GM10266 (cell line): ENCODE data around the gene SV2A.
"Not testable (repeated sequence)": the region's sequence is repeated elsewhere in the genome, so short reads cannot be mapped to it uniquely, and the experiment has no call there.

Experiments
- DNase-seq: peaks from one replicate; pipeline ENCODE4 v3.0.0; 2012; ENCODE audit errors: extremely low spot score
- CTCF ChIP-seq: IDR thresholded peaks from 2 replicates; pipeline ENCODE4 v1.5.1; 2012; ENCODE audit warnings: mild to moderate bottlenecking, low read depth; ENCODE audit not compliant: control insufficient read depth, insufficient read depth; ENCODE audit errors: missing control alignments

The SV2A gene

DNA sequence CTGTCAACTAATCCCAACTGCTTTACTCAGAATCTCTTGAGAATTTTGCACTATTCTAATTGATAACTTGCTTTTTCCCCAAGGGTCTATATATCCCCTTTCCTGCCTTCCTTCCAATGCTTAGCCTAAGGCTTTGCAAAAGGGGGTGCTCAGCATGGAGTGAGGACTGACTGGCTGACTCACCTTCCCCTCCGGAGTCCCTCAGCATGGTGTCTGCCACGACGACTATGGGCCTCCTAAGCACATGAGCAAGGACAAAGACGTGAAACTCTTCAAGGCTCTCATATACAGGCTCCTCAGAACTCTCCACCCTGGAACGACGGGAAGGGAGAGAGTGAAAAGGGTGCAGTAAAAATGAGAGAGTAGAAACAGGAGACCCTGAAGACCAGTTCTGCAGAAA lies 32.3 kb upstream of the SV2A start:
- no peak for TF ChIP-seq CTCF
- no peak for DNase-seq

DNA sequence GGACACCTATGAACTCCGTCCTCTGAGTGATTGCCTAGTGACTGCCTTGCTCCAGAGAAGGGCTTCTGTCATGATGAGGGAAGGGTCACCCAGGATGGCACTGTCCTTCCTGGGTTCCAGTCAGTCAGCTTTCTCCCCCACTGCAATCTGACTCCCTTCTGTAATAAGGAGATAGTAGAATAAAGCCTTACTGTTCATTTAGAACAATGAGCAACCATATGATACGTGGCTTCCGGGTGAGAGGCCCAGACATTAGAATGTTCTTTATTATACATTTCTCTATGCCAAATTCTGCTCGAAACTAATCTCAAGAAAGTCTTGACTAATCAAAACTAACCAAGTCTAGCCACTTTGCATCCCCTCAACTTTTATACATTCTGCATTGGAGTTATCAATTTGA lies 27.6 kb upstream of the SV2A start:
- TF ChIP-seq CTCF = no peak
- no peak for DNase-seq

GRCh38 chr1:149942885-149943284 lies 25.2 kb upstream of the SV2A start:
- TF ChIP-seq CTCF = no peak
- DNase-seq = no peak

GRCh38 chr1:149942207-149942606 lies 24.6 kb upstream of the SV2A start:
- TF ChIP-seq CTCF = no peak
- DNase-seq = no peak

DNA sequence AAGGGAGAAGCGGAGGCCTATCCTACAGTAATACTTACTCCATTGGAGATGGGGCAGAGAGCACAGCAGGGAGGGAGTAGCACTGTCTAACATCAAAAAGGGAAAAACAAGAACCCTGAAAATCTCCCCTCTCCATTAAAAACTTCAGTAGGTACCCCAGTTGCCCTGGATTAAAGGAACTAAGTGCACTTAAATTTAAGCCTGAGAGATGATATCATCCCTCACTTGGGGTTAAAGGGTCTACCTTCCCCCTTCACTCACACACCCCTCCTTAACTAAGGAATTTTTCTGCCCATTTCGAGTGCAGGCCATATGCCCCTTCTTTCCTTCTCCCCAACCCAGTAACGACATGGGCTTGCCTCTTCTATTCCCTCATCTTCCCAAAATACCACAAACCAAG lies 22.8 kb upstream of the SV2A start:
- no peak for TF ChIP-seq CTCF
- DNase-seq = no peak

GRCh38 chr1:149938668-149939003 lies 21.0 kb upstream of the SV2A start:
- not testable (repeated sequence) for DNase-seq

GRCh38 chr1:149937759-149938158 lies 20.1 kb upstream of the SV2A start:
- no peak for TF ChIP-seq CTCF
- DNase-seq = no peak

DNA sequence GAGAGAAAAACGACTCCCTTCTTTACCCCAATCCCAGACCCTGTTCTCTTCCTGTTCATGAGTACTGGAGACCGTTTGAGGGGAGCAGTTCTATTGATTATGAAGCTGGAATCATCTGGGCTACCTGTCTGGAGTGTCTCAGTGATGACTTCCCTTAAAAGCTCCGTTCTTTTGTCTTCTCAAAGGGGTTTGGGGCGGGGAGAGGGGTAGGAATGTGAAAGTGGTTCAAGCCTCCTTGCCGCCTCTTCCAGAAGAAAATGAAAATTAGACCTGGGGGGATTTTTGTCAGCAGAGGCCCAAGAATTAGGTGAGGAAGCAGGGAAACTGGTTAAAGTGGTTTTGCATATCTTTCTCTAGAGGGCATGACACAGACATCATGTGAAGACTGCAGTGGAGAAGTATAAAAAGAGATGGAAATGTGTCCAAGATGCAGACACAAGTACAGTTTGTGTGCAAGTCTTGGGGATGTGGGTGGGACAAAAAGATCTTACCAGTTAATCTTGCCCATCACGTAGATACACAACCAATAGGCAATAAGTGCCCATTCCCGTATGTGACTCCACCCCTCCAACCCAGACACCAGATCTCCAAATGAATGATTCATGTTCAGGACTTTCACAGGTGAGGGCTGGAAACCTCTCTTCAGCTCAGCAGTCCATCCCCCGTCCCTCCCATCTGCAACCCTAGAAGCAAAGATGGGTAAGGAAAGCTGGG lies 19.5 kb upstream of the SV2A start:
- no peak for DNase-seq
- TF ChIP-seq CTCF = no peak
